ENCODE results near the gene SLC45A2. TPM values are rescaled to one million over a fixed set of nuclear protein-coding genes. Genes with fewer than 3 reads are reported as not detected.

SLC45A2 gene
- polyA plus RNA-seq, 3 donors = not detected

- H3K27me3 Mint-ChIP-seq (ENCODE audit: low read depth in 3 of 3) = peaks cover 0 to 3% (median 0%) of the 10 kb centered on the region in 3 donors
- no CpG with 5 or more reads among the region's 1 CpG for WGBS (ENCODE audit: insufficient coverage)
Observed at GRCh38 chr5:33905381-33905780, 79.1 kb downstream of the SLC45A2 start.

DNA sequence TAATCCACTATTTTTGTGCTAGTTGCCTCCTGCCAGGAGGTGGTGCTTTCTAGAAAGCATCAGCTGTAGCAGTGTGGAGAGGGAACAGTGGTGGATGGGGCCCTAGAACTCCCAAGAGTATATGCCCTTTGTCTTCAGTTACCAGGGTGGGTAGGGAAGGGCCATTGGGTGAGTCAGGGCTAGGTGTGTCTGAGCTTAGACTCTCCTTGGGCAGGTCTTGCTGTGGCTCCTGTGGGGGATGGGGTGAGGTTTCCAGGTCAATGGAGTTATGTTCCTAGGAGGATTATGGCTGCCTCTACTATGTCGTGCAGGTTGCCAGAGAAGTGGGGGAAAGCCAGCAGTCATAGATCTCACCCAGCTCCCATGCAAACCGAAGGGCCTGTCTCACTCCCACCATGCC is 81.4 kb downstream of the SLC45A2 start:
- Histone ChIP-seq H3K9ac (ENCODE audit: insufficient read depth, low read length, poor library complexity, severe bottlenecking) (no peak overlapping the region), H3K27ac (ENCODE audit: low read depth in 1 of 2, low read length in 2 of 2) (no peak overlapping the region), H3K4me3 (replicated peaks in 1 of 3; ENCODE audit: low read depth in 2 of 3, low read length in 3 of 3) (no peak overlapping the region), H3K9me3 (replicated peaks in 1 of 2; ENCODE audit: control insufficient read depth in 1 of 2, insufficient read depth in 1 of 2, low read length in 2 of 2) (peaks cover 26 to 34% of the 10 kb centered on the region in 2 donors), H3K4me1 (ENCODE audit: control insufficient read depth in 1 of 2, insufficient read depth in 2 of 2, low read length in 2 of 2) (no peaks in the 10 kb centered on the region), H4K20me1 (ENCODE audit: insufficient read depth, low read length) (no peaks in the 10 kb centered on the region), H3K4me2 (replicated peaks; ENCODE audit: extremely low read depth, low read length, poor library complexity, severe bottlenecking) (no peak overlapping the region), H3K79me2 (ENCODE audit: insufficient read depth, low read length) (no peaks in the 10 kb centered on the region), H3K27me3 (ENCODE audit: control insufficient read depth in 2 of 2, insufficient read depth in 2 of 2, low read length in 2 of 2) (no peaks in the 10 kb centered on the region), H3K36me3 (replicated peaks in 1 of 2; ENCODE audit: control insufficient read depth in 1 of 2, insufficient read depth in 2 of 2, low read length in 2 of 2) (no peaks in the 10 kb centered on the region), H2AFZ (ENCODE audit: insufficient read depth, low read depth, low read length, poor library complexity, severe bottlenecking) (no peak overlapping the region)
- WGBS (ENCODE audit: insufficient coverage) = no CpG with 5 or more reads among the region's 2 CpGs
- intact Hi-C loops (cut with micrococcal nuclease) = no loop called here
- Mint-ChIP-seq H3K27me3 (ENCODE audit: low read depth in 3 of 3) (peaks cover 0 to 2% (median 0%) of the 10 kb centered on the region in 3 donors), H3K9me3 (peaks cover 14 to 34% (median 32%) of the 10 kb centered on the region in 7 donors), H3K36me3 (no peaks in the 10 kb centered on the region), H3K4me3 (no peak overlapping the region), H3K27ac (no peak overlapping the region), H3K4me1 (no peaks in the 10 kb centered on the region)
- TF ChIP-seq, protein P1, sequence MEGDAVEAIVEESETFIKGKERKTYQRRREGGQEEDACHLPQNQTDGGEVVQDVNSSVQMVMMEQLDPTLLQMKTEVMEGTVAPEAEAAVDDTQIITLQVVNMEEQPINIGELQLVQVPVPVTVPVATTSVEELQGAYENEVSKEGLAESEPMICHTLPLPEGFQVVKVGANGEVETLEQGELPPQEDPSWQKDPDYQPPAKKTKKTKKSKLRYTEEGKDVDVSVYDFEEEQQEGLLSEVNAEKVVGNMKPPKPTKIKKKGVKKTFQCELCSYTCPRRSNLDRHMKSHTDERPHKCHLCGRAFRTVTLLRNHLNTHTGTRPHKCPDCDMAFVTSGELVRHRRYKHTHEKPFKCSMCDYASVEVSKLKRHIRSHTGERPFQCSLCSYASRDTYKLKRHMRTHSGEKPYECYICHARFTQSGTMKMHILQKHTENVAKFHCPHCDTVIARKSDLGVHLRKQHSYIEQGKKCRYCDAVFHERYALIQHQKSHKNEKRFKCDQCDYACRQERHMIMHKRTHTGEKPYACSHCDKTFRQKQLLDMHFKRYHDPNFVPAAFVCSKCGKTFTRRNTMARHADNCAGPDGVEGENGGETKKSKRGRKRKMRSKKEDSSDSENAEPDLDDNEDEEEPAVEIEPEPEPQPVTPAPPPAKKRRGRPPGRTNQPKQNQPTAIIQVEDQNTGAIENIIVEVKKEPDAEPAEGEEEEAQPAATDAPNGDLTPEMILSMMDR (IDR thresholded peaks at IDR 0.05) = no peak
- no peak for DNase-seq

More at GRCh38 chr5:33905381-33905780, 79.1 kb downstream of the SLC45A2 start:
- no peaks in the 10 kb centered on the region for H3K79me2 ChIP-seq (ENCODE audit: insufficient read depth, low read length)
- Mint-ChIP-seq H3K4me3 (no peak overlapping the region), H3K36me3 (no peaks in the 10 kb centered on the region), H3K4me1 (no peaks in the 10 kb centered on the region), H3K9me3 (peaks cover 14 to 41% (median 37%) of the 10 kb centered on the region in 7 donors), H3K27ac (no peak overlapping the region)
- intact Hi-C loops (cut with micrococcal nuclease) = no loop called here
- H3K4me2 ChIP-seq (replicated peaks; ENCODE audit: extremely low read depth, low read length, poor library complexity, severe bottlenecking) = no peak overlapping the region
- H3K9ac ChIP-seq (ENCODE audit: insufficient read depth, low read length, poor library complexity, severe bottlenecking) = no peak overlapping the region
- no peaks in the 10 kb centered on the region for H3K4me1 ChIP-seq (ENCODE audit: control insufficient read depth in 1 of 2, insufficient read depth in 2 of 2, low read length in 2 of 2)
- H2AFZ ChIP-seq (ENCODE audit: insufficient read depth, low read depth, low read length, poor library complexity, severe bottlenecking) = no peak overlapping the region
- H3K4me3 ChIP-seq (replicated peaks in 1 of 3; ENCODE audit: low read depth in 2 of 3, low read length in 3 of 3) = no peak overlapping the region
- H3K27me3 ChIP-seq (ENCODE audit: control insufficient read depth in 2 of 2, insufficient read depth in 2 of 2, low read length in 2 of 2) = no peaks in the 10 kb centered on the region
- no peaks in the 10 kb centered on the region for H3K36me3 ChIP-seq (replicated peaks in 1 of 2; ENCODE audit: control insufficient read depth in 1 of 2, insufficient read depth in 2 of 2, low read length in 2 of 2)
- TF ChIP-seq, protein P1 (IDR thresholded peaks at IDR 0.05) = no peak
- H4K20me1 ChIP-seq (ENCODE audit: insufficient read depth, low read length) = no peaks in the 10 kb centered on the region
- peaks cover 31 to 34% of the 10 kb centered on the region in 2 donors for H3K9me3 ChIP-seq (replicated peaks in 1 of 2; ENCODE audit: control insufficient read depth in 1 of 2, insufficient read depth in 1 of 2, low read length in 2 of 2)
- no peak for DNase-seq
- H3K27ac ChIP-seq (ENCODE audit: low read depth in 1 of 2, low read length in 2 of 2) = no peak overlapping the region

Measured in CD14-positive monocyte (primary cell).